ENCODE data around the gene RSBN1.

DNA sequence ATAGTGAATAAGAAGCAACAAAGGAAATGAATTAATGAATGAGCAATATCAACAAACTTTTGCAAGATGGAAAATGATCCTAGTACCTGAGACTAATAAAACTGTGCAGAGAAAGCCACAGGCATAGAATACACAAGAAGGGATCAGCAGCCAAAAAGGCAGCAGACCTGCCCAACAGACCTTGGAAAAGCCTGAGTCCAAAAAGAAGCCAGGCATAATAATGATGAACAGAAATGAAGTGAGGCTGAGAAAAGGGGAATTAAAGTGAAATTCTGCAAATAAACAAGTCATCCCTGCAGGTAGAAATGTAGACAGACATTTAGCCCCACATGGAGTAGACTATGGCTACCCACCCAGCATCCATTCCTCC is 42.7 kb downstream of the RSBN1 start:
- TF ChIP-seq, protein P1, sequence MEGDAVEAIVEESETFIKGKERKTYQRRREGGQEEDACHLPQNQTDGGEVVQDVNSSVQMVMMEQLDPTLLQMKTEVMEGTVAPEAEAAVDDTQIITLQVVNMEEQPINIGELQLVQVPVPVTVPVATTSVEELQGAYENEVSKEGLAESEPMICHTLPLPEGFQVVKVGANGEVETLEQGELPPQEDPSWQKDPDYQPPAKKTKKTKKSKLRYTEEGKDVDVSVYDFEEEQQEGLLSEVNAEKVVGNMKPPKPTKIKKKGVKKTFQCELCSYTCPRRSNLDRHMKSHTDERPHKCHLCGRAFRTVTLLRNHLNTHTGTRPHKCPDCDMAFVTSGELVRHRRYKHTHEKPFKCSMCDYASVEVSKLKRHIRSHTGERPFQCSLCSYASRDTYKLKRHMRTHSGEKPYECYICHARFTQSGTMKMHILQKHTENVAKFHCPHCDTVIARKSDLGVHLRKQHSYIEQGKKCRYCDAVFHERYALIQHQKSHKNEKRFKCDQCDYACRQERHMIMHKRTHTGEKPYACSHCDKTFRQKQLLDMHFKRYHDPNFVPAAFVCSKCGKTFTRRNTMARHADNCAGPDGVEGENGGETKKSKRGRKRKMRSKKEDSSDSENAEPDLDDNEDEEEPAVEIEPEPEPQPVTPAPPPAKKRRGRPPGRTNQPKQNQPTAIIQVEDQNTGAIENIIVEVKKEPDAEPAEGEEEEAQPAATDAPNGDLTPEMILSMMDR (IDR thresholded peaks at IDR 0.05; ENCODE audit: low read length), result no peak
- TF ChIP-seq EZH2 (IDR thresholded peaks at IDR 0.05; ENCODE audit: borderline replicate concordance, low read length), result no peak
